ENCODE measurements around the gene MAN1C1.

The MAN1C1 gene

GRCh38 chr1:25779388-25779787 lies 162.8 kb downstream of the MAN1C1 start:
- Histone ChIP-seq H3K9me3 (ENCODE audit: insufficient read depth, low read length, severe bottlenecking) (no peaks in the 10 kb centered on the region), H4K20me1 (ENCODE audit: insufficient read depth, low read length) (peaks cover 44% of the 10 kb centered on the region), H3K27me3 (ENCODE audit: insufficient read depth, low read length, poor library complexity) (peaks cover 31% of the 10 kb centered on the region), H2AFZ (ENCODE audit: low read depth, low read length) (no peak overlapping the region), H3K27ac (ENCODE audit: low read length) (no peak overlapping the region), H3K9ac (ENCODE audit: low read depth, low read length) (no peak overlapping the region), H3K4me2 (ENCODE audit: insufficient read depth, low read length) (no peak overlapping the region), H3K4me3 (ENCODE audit: low read depth in 1 of 2, low read length in 2 of 2) (no peak overlapping the region), H3K4me1 (ENCODE audit: insufficient read depth, low read length) (peaks cover 21% of the 10 kb centered on the region), H3K36me3 (ENCODE audit: insufficient read depth, low read length) (no peaks in the 10 kb centered on the region), H3K79me2 (ENCODE audit: insufficient read depth, low read length) (no peaks in the 10 kb centered on the region)
- no peak for ATAC-seq (ENCODE audit: insufficient read depth, low read depth)
- TF ChIP-seq, protein P1, sequence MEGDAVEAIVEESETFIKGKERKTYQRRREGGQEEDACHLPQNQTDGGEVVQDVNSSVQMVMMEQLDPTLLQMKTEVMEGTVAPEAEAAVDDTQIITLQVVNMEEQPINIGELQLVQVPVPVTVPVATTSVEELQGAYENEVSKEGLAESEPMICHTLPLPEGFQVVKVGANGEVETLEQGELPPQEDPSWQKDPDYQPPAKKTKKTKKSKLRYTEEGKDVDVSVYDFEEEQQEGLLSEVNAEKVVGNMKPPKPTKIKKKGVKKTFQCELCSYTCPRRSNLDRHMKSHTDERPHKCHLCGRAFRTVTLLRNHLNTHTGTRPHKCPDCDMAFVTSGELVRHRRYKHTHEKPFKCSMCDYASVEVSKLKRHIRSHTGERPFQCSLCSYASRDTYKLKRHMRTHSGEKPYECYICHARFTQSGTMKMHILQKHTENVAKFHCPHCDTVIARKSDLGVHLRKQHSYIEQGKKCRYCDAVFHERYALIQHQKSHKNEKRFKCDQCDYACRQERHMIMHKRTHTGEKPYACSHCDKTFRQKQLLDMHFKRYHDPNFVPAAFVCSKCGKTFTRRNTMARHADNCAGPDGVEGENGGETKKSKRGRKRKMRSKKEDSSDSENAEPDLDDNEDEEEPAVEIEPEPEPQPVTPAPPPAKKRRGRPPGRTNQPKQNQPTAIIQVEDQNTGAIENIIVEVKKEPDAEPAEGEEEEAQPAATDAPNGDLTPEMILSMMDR (IDR thresholded peaks at IDR 0.05; ENCODE audit: borderline replicate concordance, extremely low read depth, low read length, poor library complexity, severe bottlenecking), result no peak
- no peak for TF ChIP-seq EZH2 (IDR thresholded peaks at IDR 0.05; ENCODE audit: borderline replicate concordance, low read depth, low read length, severe bottlenecking)
- no peak for DNase-seq

DNA sequence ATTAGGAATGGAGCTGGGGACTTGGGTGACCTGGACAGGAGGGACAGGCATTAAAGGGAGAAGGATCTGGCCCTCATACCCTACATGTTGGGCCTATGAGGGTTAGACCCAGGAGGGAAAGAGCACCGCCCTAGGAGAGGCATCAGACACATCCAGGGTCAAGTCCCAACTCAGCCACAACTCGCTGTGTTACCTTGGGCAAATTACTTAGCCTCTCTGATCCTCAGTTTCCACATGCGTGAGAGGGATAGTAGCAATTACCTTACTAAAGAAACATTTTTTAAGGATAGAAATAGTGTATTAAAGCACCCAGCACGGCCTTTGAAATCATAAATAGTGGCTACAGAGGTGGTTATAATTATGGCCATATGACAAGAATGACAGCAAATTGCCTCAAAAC lies 163.3 kb downstream of the MAN1C1 start:
- no peaks in the 10 kb centered on the region for H3K9me3 ChIP-seq (ENCODE audit: insufficient read depth, low read length, severe bottlenecking)
- ATAC-seq (ENCODE audit: insufficient read depth, low read depth), result no peak
- TF ChIP-seq, protein P1 (IDR thresholded peaks at IDR 0.05; ENCODE audit: borderline replicate concordance, extremely low read depth, low read length, poor library complexity, severe bottlenecking), result no peak
- no peaks in the 10 kb centered on the region for H3K36me3 ChIP-seq (ENCODE audit: insufficient read depth, low read length)
- H3K27me3 ChIP-seq (ENCODE audit: insufficient read depth, low read length, poor library complexity), result peaks cover 31% of the 10 kb centered on the region
- H3K4me2 ChIP-seq (ENCODE audit: insufficient read depth, low read length), result no peak overlapping the region
- no peak overlapping the region for H3K9ac ChIP-seq (ENCODE audit: low read depth, low read length)
- H2AFZ ChIP-seq (ENCODE audit: low read depth, low read length), result no peak overlapping the region
- peaks cover 16% of the 10 kb centered on the region for H3K4me1 ChIP-seq (ENCODE audit: insufficient read depth, low read length)
- peaks cover 42% of the 10 kb centered on the region for H4K20me1 ChIP-seq (ENCODE audit: insufficient read depth, low read length)
- DNase-seq, result no peak
- no peaks in the 10 kb centered on the region for H3K79me2 ChIP-seq (ENCODE audit: insufficient read depth, low read length)
- no peak overlapping the region for H3K27ac ChIP-seq (ENCODE audit: low read length)
- H3K4me3 ChIP-seq (ENCODE audit: low read depth in 1 of 2, low read length in 2 of 2), result no peak overlapping the region

- Histone ChIP-seq H3K27me3 (ENCODE audit: insufficient read depth, low read length, poor library complexity) (peaks cover 31% of the 10 kb centered on the region), H3K79me2 (ENCODE audit: insufficient read depth, low read length) (no peaks in the 10 kb centered on the region), H3K4me1 (ENCODE audit: insufficient read depth, low read length) (peaks cover 10% of the 10 kb centered on the region), H3K36me3 (ENCODE audit: insufficient read depth, low read length) (no peaks in the 10 kb centered on the region), H3K4me3 (ENCODE audit: low read depth in 1 of 2, low read length in 2 of 2) (no peak overlapping the region), H2AFZ (ENCODE audit: low read depth, low read length) (no peak overlapping the region), H3K9me3 (ENCODE audit: insufficient read depth, low read length, severe bottlenecking) (no peaks in the 10 kb centered on the region), H4K20me1 (ENCODE audit: insufficient read depth, low read length) (peaks cover 36% of the 10 kb centered on the region), H3K27ac (ENCODE audit: low read length) (no peak overlapping the region), H3K4me2 (ENCODE audit: insufficient read depth, low read length) (no peak overlapping the region), H3K9ac (ENCODE audit: low read depth, low read length) (no peak overlapping the region)
- no peak for TF ChIP-seq EZH2 (IDR thresholded peaks at IDR 0.05; ENCODE audit: borderline replicate concordance, low read depth, low read length, severe bottlenecking)
- TF ChIP-seq, protein P1 (IDR thresholded peaks at IDR 0.05; ENCODE audit: borderline replicate concordance, extremely low read depth, low read length, poor library complexity, severe bottlenecking), result no peak
- DNase-seq, result no peak
- no peak for ATAC-seq (ENCODE audit: insufficient read depth, low read depth)
Observed at GRCh38 chr1:25780318-25781129, 163.9 kb downstream of the MAN1C1 start.
